Measurements from ENCODE around the gene TBXAS1. TPM values are rescaled to one million over a fixed set of nuclear protein-coding genes. Genes with fewer than 3 reads are reported as not detected.
"Not testable (repeated sequence)": the region's sequence is repeated elsewhere in the genome, so short reads cannot be mapped to it uniquely, and the experiment has no call there.

Gene TBXAS1
- total and polyA plus RNA-seq, 2 donors from 2014 or later = 14.2 to 33.6 TPM

DNA sequence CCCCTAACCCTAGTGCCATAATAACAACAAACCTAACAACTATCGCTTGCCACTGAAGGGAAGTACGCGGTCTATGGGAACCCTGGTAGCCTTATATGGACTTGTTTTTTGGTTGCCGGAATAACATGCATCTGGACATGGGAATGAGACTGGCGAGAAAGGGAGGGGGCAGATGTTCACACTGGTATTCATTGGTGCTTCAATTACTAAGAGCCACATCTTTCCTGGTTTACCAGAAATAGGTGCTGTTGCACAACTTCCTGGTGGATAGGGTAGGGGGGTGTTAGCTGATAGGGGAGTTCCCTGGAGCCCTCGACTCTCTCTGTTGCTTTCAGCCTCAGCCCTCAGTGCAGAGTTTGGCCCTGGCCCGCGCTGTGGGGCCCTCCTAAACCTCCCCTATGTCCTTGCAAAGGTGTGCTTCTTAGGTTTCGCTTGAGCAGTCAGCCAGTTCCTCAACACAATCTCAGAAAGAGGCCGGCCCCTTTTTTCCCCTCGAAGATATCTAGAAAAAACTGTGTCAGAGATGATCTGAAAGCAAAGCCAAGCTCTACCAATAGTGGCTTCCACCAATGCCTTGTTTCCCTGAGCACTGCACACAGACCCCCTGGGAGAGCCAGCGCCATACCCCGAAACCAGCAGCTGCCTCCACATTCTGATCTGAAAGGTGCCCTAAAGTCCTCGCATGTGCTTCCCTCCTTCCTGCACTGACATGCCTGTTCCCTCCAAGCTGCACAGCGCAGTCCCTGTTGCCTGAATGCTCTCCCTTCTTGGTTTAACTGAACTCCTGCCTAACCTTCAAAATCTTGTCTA, 13.5 kb downstream of the TBXAS1 start:
- peaks cover 0 to 6% (median 3%) of the 10 kb centered on the region in 3 donors for H3K4me1 ChIP-seq (ENCODE audit: control insufficient read depth in 2 of 3, insufficient read depth in 2 of 3, low read depth in 1 of 3, low read length in 3 of 3)
- no peaks in the 10 kb centered on the region for H3K9me3 ChIP-seq (ENCODE audit: control insufficient read depth in 2 of 3, insufficient read depth in 1 of 3, low read length in 3 of 3)
- peak overlapping the region in 2 of 3 donors; percentile 21 to 32 for H3K4me3 ChIP-seq (ENCODE audit: low read length in 3 of 3)
- TF ChIP-seq, protein P1, sequence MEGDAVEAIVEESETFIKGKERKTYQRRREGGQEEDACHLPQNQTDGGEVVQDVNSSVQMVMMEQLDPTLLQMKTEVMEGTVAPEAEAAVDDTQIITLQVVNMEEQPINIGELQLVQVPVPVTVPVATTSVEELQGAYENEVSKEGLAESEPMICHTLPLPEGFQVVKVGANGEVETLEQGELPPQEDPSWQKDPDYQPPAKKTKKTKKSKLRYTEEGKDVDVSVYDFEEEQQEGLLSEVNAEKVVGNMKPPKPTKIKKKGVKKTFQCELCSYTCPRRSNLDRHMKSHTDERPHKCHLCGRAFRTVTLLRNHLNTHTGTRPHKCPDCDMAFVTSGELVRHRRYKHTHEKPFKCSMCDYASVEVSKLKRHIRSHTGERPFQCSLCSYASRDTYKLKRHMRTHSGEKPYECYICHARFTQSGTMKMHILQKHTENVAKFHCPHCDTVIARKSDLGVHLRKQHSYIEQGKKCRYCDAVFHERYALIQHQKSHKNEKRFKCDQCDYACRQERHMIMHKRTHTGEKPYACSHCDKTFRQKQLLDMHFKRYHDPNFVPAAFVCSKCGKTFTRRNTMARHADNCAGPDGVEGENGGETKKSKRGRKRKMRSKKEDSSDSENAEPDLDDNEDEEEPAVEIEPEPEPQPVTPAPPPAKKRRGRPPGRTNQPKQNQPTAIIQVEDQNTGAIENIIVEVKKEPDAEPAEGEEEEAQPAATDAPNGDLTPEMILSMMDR (IDR thresholded peaks at IDR 0.05; ENCODE audit: borderline replicate concordance, extremely low read depth, insufficient read depth) = no peak
- no peaks in the 10 kb centered on the region for H3K27me3 ChIP-seq (ENCODE audit: control insufficient read depth, insufficient read depth, low read length)
- intact Hi-C loops (cut with DNase I) = no loop called here
- peak overlapping the region; percentile 3 to 78 for H3K27ac ChIP-seq (ENCODE audit: low read depth in 2 of 2, low read length in 2 of 2)
- DNase-seq (peak in 3 of 5 donors; percentile 30 to 50 (median 46)), FAIRE-seq (no peak)
- no peak overlapping the region for H3K9ac ChIP-seq (ENCODE audit: low read length in 3 of 3)
- H3K36me3 ChIP-seq (ENCODE audit: control insufficient read depth in 2 of 3, insufficient read depth in 3 of 3, low read length in 3 of 3) = no peaks in the 10 kb centered on the region

DNA sequence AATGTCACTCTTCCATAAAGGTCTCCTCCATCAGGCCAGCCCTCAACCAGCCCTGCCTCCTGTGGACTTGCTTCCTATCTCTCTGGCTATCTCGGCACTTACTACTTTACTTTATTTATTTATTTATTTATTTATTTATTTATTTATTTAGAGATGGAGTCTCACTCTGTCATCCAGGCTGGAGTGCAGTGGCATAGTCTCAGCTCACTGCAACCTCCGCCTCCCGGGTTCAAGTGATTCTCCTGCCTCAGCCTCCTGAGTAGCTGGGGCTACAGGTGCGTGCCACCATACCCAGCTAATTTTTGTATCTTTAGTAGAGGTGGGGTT, 14.1 kb downstream of the TBXAS1 start:
- FAIRE-seq; H3K9ac ChIP-seq (ENCODE audit: low read length in 3 of 3): not testable (repeated sequence)

DNA sequence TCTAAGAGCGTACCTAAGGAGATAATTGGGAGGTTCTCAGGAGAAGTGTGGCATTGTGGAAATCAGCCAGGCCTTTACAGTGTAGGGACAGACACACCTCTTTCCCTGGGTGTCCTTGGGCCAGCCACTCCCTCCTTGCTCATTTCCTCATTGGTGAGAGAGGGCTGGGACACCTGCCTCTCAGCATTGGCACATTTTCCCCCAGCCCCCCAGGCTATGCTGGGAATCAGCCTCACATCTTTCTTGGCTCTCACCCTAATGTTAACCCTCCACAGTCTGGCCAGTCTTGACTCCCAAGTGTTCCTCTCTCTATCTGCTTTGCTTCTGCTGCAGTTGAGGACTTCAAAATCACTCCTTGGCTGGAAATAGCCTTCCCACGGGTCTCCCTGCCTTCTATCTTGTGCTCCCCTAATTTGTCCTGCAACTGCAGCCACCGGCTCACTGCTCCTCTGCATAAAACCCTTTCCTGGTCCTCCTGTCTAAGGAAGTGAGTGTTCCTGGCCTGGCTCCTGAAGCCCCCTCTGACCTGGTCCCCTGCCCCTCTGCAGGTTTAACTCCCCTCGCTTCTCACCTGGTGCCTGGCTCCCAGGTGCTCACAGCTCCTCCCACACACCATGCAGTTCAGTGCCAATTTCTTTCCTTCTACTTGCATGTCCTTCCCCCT, 15.8 kb downstream of the TBXAS1 start:
- Histone ChIP-seq H3K27ac (ENCODE audit: low read depth in 2 of 2, low read length in 2 of 2) (no peak overlapping the region), H3K36me3 (ENCODE audit: control insufficient read depth in 2 of 3, insufficient read depth in 3 of 3, low read length in 3 of 3) (no peaks in the 10 kb centered on the region), H3K9ac (ENCODE audit: low read length in 3 of 3) (no peak overlapping the region), H3K27me3 (ENCODE audit: control insufficient read depth, insufficient read depth, low read length) (no peaks in the 10 kb centered on the region), H3K4me1 (ENCODE audit: control insufficient read depth in 2 of 3, insufficient read depth in 2 of 3, low read depth in 1 of 3, low read length in 3 of 3) (peaks cover 0 to 6% (median 3%) of the 10 kb centered on the region in 3 donors), H3K9me3 (ENCODE audit: control insufficient read depth in 2 of 3, insufficient read depth in 1 of 3, low read length in 3 of 3) (peaks cover 0 to 3% (median 0%) of the 10 kb centered on the region in 3 donors), H3K4me3 (ENCODE audit: low read length in 3 of 3) (no peak overlapping the region)
- FAIRE-seq (no peak), DNase-seq (no peak)
- TF ChIP-seq, protein P1 (IDR thresholded peaks at IDR 0.05; ENCODE audit: borderline replicate concordance, extremely low read depth, insufficient read depth) = no peak
- intact Hi-C loops (cut with DNase I) = no loop called here

More for the DNA sequence above, 14.1 kb downstream of the TBXAS1 start:
- H3K36me3 ChIP-seq (ENCODE audit: control insufficient read depth in 2 of 3, insufficient read depth in 3 of 3, low read length in 3 of 3); H3K4me3 ChIP-seq (ENCODE audit: low read length in 3 of 3); H3K27me3 ChIP-seq (ENCODE audit: control insufficient read depth, insufficient read depth, low read length); intact Hi-C loops (cut with DNase I); H3K4me1 ChIP-seq (ENCODE audit: control insufficient read depth in 2 of 3, insufficient read depth in 2 of 3, low read depth in 1 of 3, low read length in 3 of 3); H3K9me3 ChIP-seq (ENCODE audit: control insufficient read depth in 2 of 3, insufficient read depth in 1 of 3, low read length in 3 of 3); H3K27ac ChIP-seq (ENCODE audit: low read depth in 2 of 2, low read length in 2 of 2); DNase-seq: not testable (repeated sequence)

DNA sequence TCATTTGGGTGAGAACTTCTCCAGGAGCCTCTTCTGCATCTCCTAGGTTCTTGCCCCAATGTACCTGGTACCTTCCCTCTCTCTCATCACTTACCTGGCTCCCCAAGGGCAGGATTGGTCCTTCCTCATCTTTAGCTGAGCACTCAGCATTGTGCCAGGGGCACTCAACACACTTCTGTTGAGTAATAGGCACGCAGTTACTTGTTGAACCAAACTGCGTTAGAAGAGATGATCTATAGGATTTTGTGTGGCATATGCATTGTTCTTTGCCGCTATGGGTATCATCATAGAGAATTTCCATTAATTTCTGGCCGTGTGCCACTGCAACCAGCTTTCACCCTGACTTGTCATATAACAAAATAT, 16.4 kb downstream of the TBXAS1 start:
- no peak for DNase-seq
- Histone ChIP-seq H3K4me1 (ENCODE audit: control insufficient read depth in 2 of 3, insufficient read depth in 2 of 3, low read depth in 1 of 3, low read length in 3 of 3) (peaks cover 0 to 6% (median 3%) of the 10 kb centered on the region in 3 donors), H3K9me3 (ENCODE audit: control insufficient read depth in 2 of 3, insufficient read depth in 1 of 3, low read length in 3 of 3) (peaks cover 0 to 3% (median 0%) of the 10 kb centered on the region in 3 donors), H3K27me3 (ENCODE audit: control insufficient read depth, insufficient read depth, low read length) (no peaks in the 10 kb centered on the region), H3K27ac (ENCODE audit: low read depth in 2 of 2, low read length in 2 of 2) (no peak overlapping the region), H3K9ac (ENCODE audit: low read length in 3 of 3) (no peak overlapping the region), H3K36me3 (ENCODE audit: control insufficient read depth in 2 of 3, insufficient read depth in 3 of 3, low read length in 3 of 3) (no peaks in the 10 kb centered on the region), H3K4me3 (ENCODE audit: low read length in 3 of 3) (no peak overlapping the region)
- TF ChIP-seq, protein P1 (IDR thresholded peaks at IDR 0.05; ENCODE audit: borderline replicate concordance, extremely low read depth, insufficient read depth) = no peak
- no peak for FAIRE-seq
- intact Hi-C loops (cut with DNase I) = no loop called here

Measured in kidney (tissue), 14 donors.